B cell (primary cell): Measurements from ENCODE around the gene LZIC. TPM values are rescaled to one million over a fixed set of nuclear protein-coding genes. Genes with fewer than 3 reads are reported as not detected.

ENCODE experiments used
- ATAC-seq: fragments of 200-7000 bp; cut with Tn5 transposase; one replicate; pipeline ENCODE4 v1.10.0; 2021; ENCODE audit warnings: low read depth, mild to moderate bottlenecking, moderate number of reproducible peaks, moderate library complexity
- CTCF ChIA-PET: fragments of 350-600 bp; sonication (Branson Sonifier 250); formaldehyde crosslinking; loops from one replicate; lab custom pipeline; 2021; ENCODE audit warnings: antibody characterized with exemption, inconsistent platforms; lab: Charles Lee
- POLR2A ChIA-PET: fragments of 350-600 bp; sonication (Branson Sonifier 250); formaldehyde crosslinking; loops from one replicate; lab custom pipeline; 2021; ENCODE audit warnings: antibody characterized with exemption; lab: Charles Lee
- DNase-seq: peaks from one replicate; pipeline ENCODE4 v3.0.0; 2013
- H2AFZ ChIP-seq: 2 replicates; pipeline ENCODE4 v1.6.1; 2012; ENCODE audit warnings: mild to moderate bottlenecking, low read depth, low read length; ENCODE audit not compliant: insufficient read depth, poor library complexity, severe bottlenecking
- H3K27ac ChIP-seq, 2 donors: 1 replicate in 1 of 2; 2 replicates in 1 of 2; pipeline ENCODE4 v1.5.1; 2012 to 2013; ENCODE audit warnings: low read length in 2 of 2, mild to moderate bottlenecking in 2 of 2, moderate library complexity in 1 of 2
- H3K27me3 ChIP-seq, 4 experiments: fragments of 200-600 bp in 1 of 4; sonication (generic) in 1 of 4; replicated peaks in 1 of 4; 1 replicate in 2 of 4; 2 replicates in 2 of 4; pipeline versions ENCODE4 v1.6.1 to v1.7.0; 2013 to 2016; ENCODE audit warnings: low read length in 3 of 4, mild to moderate bottlenecking in 2 of 4, mixed read lengths in 1 of 4, moderate library complexity in 1 of 4; ENCODE audit not compliant: insufficient read depth in 4 of 4, control insufficient read depth in 3 of 4; ENCODE audit errors: control extremely low read depth in 1 of 4
- H3K36me3 ChIP-seq, 2 experiments: replicated peaks in 1 of 2; 1 replicate in 1 of 2; 2 replicates in 1 of 2; pipeline versions ENCODE4 v1.6.1 to v1.7.1; 2013; ENCODE audit warnings: low read length in 1 of 2; ENCODE audit not compliant: insufficient read depth in 2 of 2, control insufficient read depth in 1 of 2; ENCODE audit errors: control extremely low read depth in 1 of 2, extremely low read depth in 1 of 2
- H3K4me1 ChIP-seq, 2 donors: fragments of 200-600 bp in 1 of 2; sonication (generic) in 1 of 2; 1 replicate in 1 of 2; 2 replicates in 1 of 2; pipeline versions ENCODE4 v1.5.1 to v1.6.1; 2013 to 2017; ENCODE audit warnings: low read length in 2 of 2; ENCODE audit not compliant: control insufficient read depth in 2 of 2, insufficient read depth in 2 of 2
- H3K4me2 ChIP-seq: replicated peaks from 2 replicates; pipeline ENCODE3; 2012; ENCODE audit warnings: mild to moderate bottlenecking, low read depth, low read length; ENCODE audit not compliant: poor library complexity, severe bottlenecking
- H3K4me3 ChIP-seq, 5 experiments: fragments of 200-600 bp in 1 of 5; sonication (generic) in 1 of 5; 1 replicate in 3 of 5; 2 replicates in 2 of 5; pipeline versions ENCODE4 v1.5.1 to v1.7.0; 2011 to 2016; ENCODE audit warnings: low read length in 4 of 5, mild to moderate bottlenecking in 4 of 5, low read depth in 2 of 5, control low read depth in 1 of 5, moderate library complexity in 1 of 5; ENCODE audit not compliant: insufficient read depth in 1 of 5; ENCODE audit errors: control extremely low read depth in 1 of 5, extremely low read depth in 1 of 5
- H3K79me2 ChIP-seq: fragments of 200-600 bp; sonication (generic); one replicate; pipeline ENCODE4 v1.6.0; 2016; ENCODE audit warnings: low read length; ENCODE audit not compliant: control insufficient read depth, insufficient read depth
- H3K9ac ChIP-seq: fragments of 200-600 bp; sonication (generic); 2 replicates; pipeline ENCODE4 v1.6.1; 2017; ENCODE audit warnings: mild to moderate bottlenecking, low read length, moderate library complexity
- H3K9me3 ChIP-seq, 3 donors: one replicate each; pipeline versions ENCODE4 v1.6.1 to v1.7.1; 2013; ENCODE audit warnings: low read length in 2 of 3; ENCODE audit not compliant: control insufficient read depth in 2 of 3, insufficient read depth in 1 of 3; ENCODE audit errors: control extremely low read depth in 1 of 3
- H4K20me1 ChIP-seq: 2 replicates; pipeline ENCODE4 v1.6.0; 2012; ENCODE audit warnings: mild to moderate bottlenecking, low read length; ENCODE audit not compliant: insufficient read depth, control insufficient read depth, poor library complexity, severe bottlenecking
- H3K27ac Mint-ChIP-seq: one replicate; pipeline ENCODE4 v1.8.0; 2021; ENCODE audit warnings: mixed read lengths
- H3K27me3 Mint-ChIP-seq: one replicate; pipeline ENCODE4 v1.8.0; 2021; ENCODE audit warnings: mixed read lengths
- H3K4me1 Mint-ChIP-seq: one replicate; pipeline ENCODE4 v1.8.0; 2021; ENCODE audit warnings: mixed read lengths
- H3K4me3 Mint-ChIP-seq: one replicate; pipeline ENCODE4 v1.8.0; 2021; ENCODE audit warnings: mixed read lengths
- H3K9me3 Mint-ChIP-seq: one replicate; pipeline ENCODE4 v1.8.0; 2022; ENCODE audit warnings: mixed read lengths; ENCODE audit not compliant: insufficient read depth
- CTCF ChIP-seq: fragments of 200-600 bp; IDR thresholded peaks from one replicate; pipeline ENCODE4 v1.8.0; 2022; ENCODE audit warnings: antibody characterized with exemption, mild to moderate bottlenecking
- EZH2 ChIP-seq: IDR thresholded peaks from 2 replicates; pipeline ENCODE4 v1.6.1; 2012; ENCODE audit warnings: borderline replicate concordance, low read depth, mild to moderate bottlenecking, moderate library complexity, low read length; ENCODE audit not compliant: insufficient read depth, poor library complexity, severe bottlenecking
- WGBS: methylation state at CpG from one replicate; pipeline ENCODE4 v1.1.5; 2013; ENCODE audit warnings: missing lambda C conversion rate; ENCODE audit not compliant: insufficient coverage; 5-methylcytosine and 5-hydroxymethylcytosine counted together
- intact Hi-C: fragments of 100-400 bp; cut with micrococcal nuclease; formaldehyde crosslinking; loops from one replicate; pipeline ENCODE4 v1.10.0; 2022
- polyA plus RNA-seq: library from polyadenylated mRNA; depleted of rRNA; stranded (reverse); fragments of >200 nt; gene quantifications from 2 replicates; pipeline ENCODE4 v1.2.3, GENCODE V29; 2012
- total RNA-seq, 2 donors: library from RNA; stranded (reverse); fragments of 120-200 nt in 1 of 2; gene quantifications; 1 replicate in 1 of 2; 2 replicates in 1 of 2; pipeline versions ENCODE4 v1.2.3 to v1.2.4, GENCODE V29; 2013 to 2022

The LZIC gene
- total and polyA plus RNA-seq, 2 donors (not counting 1 experiment from before 2014, with no cell fraction given) = 6.2 to 26.0 TPM

- Histone ChIP-seq H2AFZ (no peak overlapping the region), H3K9ac (no peak overlapping the region), H3K4me3 (no peak overlapping the region), H3K9me3 (no peaks in the 10 kb centered on the region), H3K79me2 (peaks cover 3% of the 10 kb centered on the region), H3K36me3 (peaks cover 13 to 42% of the 10 kb centered on the region in 2 experiments), H3K27ac (no peak overlapping the region), H3K4me1 (peaks cover 7 to 8% of the 10 kb centered on the region in 2 donors), H4K20me1 (no peaks in the 10 kb centered on the region), H3K27me3 (no peaks in the 10 kb centered on the region), H3K4me2 (no peak overlapping the region)
- H3K27me3 Mint-ChIP-seq = no peaks in the 10 kb centered on the region
- ChIA-PET CTCF (interaction anchor here (1.7 kb wide), 1 partner anchor 21 kb away, joined by 5 read pairs; no protein-coding TSS in a partner anchor), POLR2A (interaction anchor here (0.5 kb wide), 1 partner anchor 8 kb away, joined by 3 read pairs; no protein-coding TSS in a partner anchor)
- DNase-seq (no peak), ATAC-seq (no peak)
- no peak for TF ChIP-seq CTCF
- TF ChIP-seq EZH2 = no peak
- 98% methylated on average over 7 of the region's 15 CpGs for WGBS
- peaks cover 6% of the 10 kb centered on the region for H3K4me1 Mint-ChIP-seq
- intact Hi-C loops = no loop called here
- no peak overlapping the region for H3K4me3 Mint-ChIP-seq
- no peaks in the 10 kb centered on the region for H3K9me3 Mint-ChIP-seq
- no peak overlapping the region for H3K27ac Mint-ChIP-seq
Measured at GRCh38 chr1:9929431-9930385, 13.5 kb downstream of the LZIC start.

GRCh38 chr1:9927259-9927658 lies 15.9 kb downstream of the LZIC start:
- H3K4me3 ChIP-seq = no peak overlapping the region
- peaks cover 13 to 30% of the 10 kb centered on the region in 2 experiments for H3K36me3 ChIP-seq
- H3K27me3 ChIP-seq = no peaks in the 10 kb centered on the region
- H3K4me2 ChIP-seq = no peak overlapping the region
- H3K4me1 Mint-ChIP-seq = peaks cover 6% of the 10 kb centered on the region
- ChIA-PET CTCF (interaction anchor here (0.5 kb wide), 1 partner anchor 793 kb away, joined by 3 read pairs; no protein-coding TSS in a partner anchor), POLR2A (no interaction called here)
- WGBS = 32% methylated on average over 2 of the region's 5 CpGs
- no peak overlapping the region for H3K27ac Mint-ChIP-seq
- no peak for ATAC-seq
- no peaks in the 10 kb centered on the region for H3K9me3 Mint-ChIP-seq
- H3K27me3 Mint-ChIP-seq = no peaks in the 10 kb centered on the region
- no peak overlapping the region for H3K9ac ChIP-seq
- no peak for TF ChIP-seq EZH2
- TF ChIP-seq CTCF = no peak
- peaks cover 3% of the 10 kb centered on the region for H3K79me2 ChIP-seq
- no peak overlapping the region for H2AFZ ChIP-seq
- H4K20me1 ChIP-seq = no peaks in the 10 kb centered on the region
- peaks cover 7 to 8% of the 10 kb centered on the region in 2 donors for H3K4me1 ChIP-seq
- peak overlapping the region in 1 of 2 donors; percentile 4 for H3K27ac ChIP-seq
- H3K9me3 ChIP-seq = no peaks in the 10 kb centered on the region
- peak; percentile 25 for DNase-seq
- intact Hi-C loops = no loop called here
- H3K4me3 Mint-ChIP-seq = no peak overlapping the region
